ENCODE measurements around the gene SSBP1. TPM values are rescaled to one million over a fixed set of nuclear protein-coding genes. Genes with fewer than 3 reads are reported as not detected.

The SSBP1 gene
- total and polyA plus RNA-seq, 2 of the 8 experiments (the other 6 are each of a cell fraction or from before 2014, with no cell fraction given), result 136 to 254 TPM

- Histone ChIP-seq H4K91ac (replicated peaks; ENCODE audit: insufficient read length, low read length) (no peak overlapping the region), H2AK5ac (ENCODE audit: low read depth, low read length) (no peak overlapping the region), H2BK20ac (ENCODE audit: low read length) (no peak overlapping the region), H2BK12ac (ENCODE audit: low read depth, low read length) (no peak overlapping the region), H3K18ac (ENCODE audit: extremely low read depth, low read length) (no peak overlapping the region), H3K4me1 (replicated peaks in 1 of 4; ENCODE audit: control insufficient read depth in 3 of 4, insufficient read depth in 4 of 4, low read length in 3 of 4) (no peaks in the 10 kb centered on the region), H3K14ac (ENCODE audit: insufficient read length) (no peak overlapping the region), H4K20me1 (replicated peaks in 1 of 2; ENCODE audit: control insufficient read depth in 1 of 2, insufficient read depth in 2 of 2, low read length in 2 of 2) (peaks cover 2% of the 10 kb centered on the region in 2 experiments), H4K8ac (ENCODE audit: extremely low read depth, insufficient read depth, low read length) (no peak overlapping the region), H3K4ac (replicated peaks; ENCODE audit: insufficient read length, low read depth, low read length) (no peak overlapping the region), H3K4me2 (ENCODE audit: insufficient read depth in 1 of 2, low read depth in 2 of 2, low read length in 2 of 2) (no peak overlapping the region), H3K9ac (replicated peaks in 1 of 4; ENCODE audit: extremely low read depth in 1 of 4, low read depth in 3 of 4, low read length in 3 of 4) (no peak overlapping the region), H2BK5ac (ENCODE audit: low read depth, low read length) (no peak overlapping the region), H2AFZ (ENCODE audit: low read length) (no peak overlapping the region), H3K27me3 (replicated peaks in 1 of 4; ENCODE audit: control insufficient read depth in 3 of 4, extremely low read depth in 1 of 4, insufficient read depth in 3 of 4, low read length in 3 of 4) (no peaks in the 10 kb centered on the region), H4K5ac (ENCODE audit: insufficient read length, low read depth, low read length) (no peak overlapping the region), H3K36me3 (ENCODE audit: control insufficient read depth in 2 of 4, insufficient read depth in 4 of 4, low read length in 3 of 4) (peaks cover 0 to 18% (median 6%) of the 10 kb centered on the region in 4 experiments; a peak in 3 of 8 replicates), H2BK120ac (replicated peaks; ENCODE audit: low read depth, low read length) (no peak overlapping the region), H3K79me1 (ENCODE audit: low read depth, low read length) (no peaks in the 10 kb centered on the region), H3K79me2 (ENCODE audit: control insufficient read depth in 1 of 2, insufficient read depth in 2 of 2, low read length in 2 of 2) (no peaks in the 10 kb centered on the region), H3K9me3 (ENCODE audit: insufficient read depth in 2 of 2, low read depth in 1 of 2, low read length in 1 of 2) (no peaks in the 10 kb centered on the region), H3K23ac (ENCODE audit: insufficient read length) (no peak overlapping the region), H3K56ac (replicated peaks; ENCODE audit: insufficient read length, low read depth, low read length) (no peak overlapping the region), H2BK15ac (ENCODE audit: low read length) (no peak overlapping the region), H3K4me3 (ENCODE audit: extremely low read depth in 1 of 4, insufficient read depth in 2 of 4, low read depth in 3 of 4, low read length in 4 of 4) (no peak overlapping the region), H3K23me2 (ENCODE audit: low read depth, low read length) (no peaks in the 10 kb centered on the region), H3K27ac (ENCODE audit: low read depth, low read length) (no peak overlapping the region)
- FAIRE-seq (peak; percentile 45), DNase-seq (ENCODE audit: low read depth in 1 of 2, low spot score in 2 of 2) (no peak)
- TF ChIP-seq CTCF (IDR thresholded peaks at IDR 0.05; ENCODE audit: control extremely low read depth in 1 of 3, insufficient read depth in 1 of 3, low read depth in 1 of 3, low read length in 3 of 3) (peak in 2 of 3 experiments; percentile 55 to 77; a peak in 2 of 4 replicates), RAD21 (IDR thresholded peaks at IDR 0.05 in 1 of 2, conservative IDR thresholded peaks at IDR 0.05 in 1 of 2; ENCODE audit: low read depth in 2 of 2, low read length in 2 of 2) (peak; percentile 64 to 70), SP2 (IDR thresholded peaks at IDR 0.05; ENCODE audit: low read length) (no peak)
- POLR2A ChIA-PET (ENCODE audit: partially characterized antibody), result interaction anchor here (0.7 to 1.3 kb wide), 4 partner anchors 18 to 48 kb away, joined by 3 to 4 read pairs (median 3); partner anchors contain the start of gene SSBP1
- WGBS, 2 experiments (ENCODE audit: extremely low coverage in 1 of 2, insufficient coverage in 1 of 2, insufficient read length in 1 of 2, insufficient replicate concordance in 2 of 2, low coverage in 1 of 2, low lambda C conversion rate in 2 of 2, missing lambda C conversion rate in 1 of 2), result 78 to 100% methylated on average over 1 to 13 of the region's 13 CpGs
- CTCF ChIA-PET (ENCODE audit: partially characterized antibody), result interaction anchor here (0.6 to 3.8 kb wide), 34 partner anchors 9 to 517 kb away, joined by 3 to 30 read pairs (median 4); partner anchors contain the start of gene TAS2R4
Observed at GRCh38 chr7:141785706-141786552, 47.8 kb downstream of the SSBP1 start.
